ENCODE results near the gene ATXN7L1.

DNA sequence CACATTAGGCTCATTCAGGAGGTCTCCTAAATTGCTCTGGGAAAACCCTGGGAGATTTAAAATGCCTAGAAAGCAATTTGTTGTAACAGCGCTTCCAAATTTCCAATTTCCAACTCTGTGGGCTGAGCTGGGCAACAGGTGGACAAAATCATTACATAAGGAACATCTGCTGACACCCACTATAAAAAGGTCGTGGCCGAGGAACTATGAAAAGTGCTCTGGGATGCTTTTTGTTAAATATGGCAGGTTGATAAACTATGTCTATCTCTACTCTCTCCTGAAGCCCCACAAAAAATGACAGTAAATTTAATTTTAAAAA lies 45.1 kb downstream of the ATXN7L1 start:
- TF ChIP-seq POLR2A (IDR thresholded peaks at IDR 0.05), result no peak
- TF ChIP-seq, protein P1, sequence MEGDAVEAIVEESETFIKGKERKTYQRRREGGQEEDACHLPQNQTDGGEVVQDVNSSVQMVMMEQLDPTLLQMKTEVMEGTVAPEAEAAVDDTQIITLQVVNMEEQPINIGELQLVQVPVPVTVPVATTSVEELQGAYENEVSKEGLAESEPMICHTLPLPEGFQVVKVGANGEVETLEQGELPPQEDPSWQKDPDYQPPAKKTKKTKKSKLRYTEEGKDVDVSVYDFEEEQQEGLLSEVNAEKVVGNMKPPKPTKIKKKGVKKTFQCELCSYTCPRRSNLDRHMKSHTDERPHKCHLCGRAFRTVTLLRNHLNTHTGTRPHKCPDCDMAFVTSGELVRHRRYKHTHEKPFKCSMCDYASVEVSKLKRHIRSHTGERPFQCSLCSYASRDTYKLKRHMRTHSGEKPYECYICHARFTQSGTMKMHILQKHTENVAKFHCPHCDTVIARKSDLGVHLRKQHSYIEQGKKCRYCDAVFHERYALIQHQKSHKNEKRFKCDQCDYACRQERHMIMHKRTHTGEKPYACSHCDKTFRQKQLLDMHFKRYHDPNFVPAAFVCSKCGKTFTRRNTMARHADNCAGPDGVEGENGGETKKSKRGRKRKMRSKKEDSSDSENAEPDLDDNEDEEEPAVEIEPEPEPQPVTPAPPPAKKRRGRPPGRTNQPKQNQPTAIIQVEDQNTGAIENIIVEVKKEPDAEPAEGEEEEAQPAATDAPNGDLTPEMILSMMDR (IDR thresholded peaks at IDR 0.05), result no peak

All from prostate gland (tissue), 2 donors.